ENCODE measurements around the gene PADI4. TPM values are rescaled to one million over a fixed set of nuclear protein-coding genes. Genes with fewer than 3 reads are reported as not detected.

PADI4 gene
- total RNA-seq, 1 experiment from 2014 or later: not detected

DNA sequence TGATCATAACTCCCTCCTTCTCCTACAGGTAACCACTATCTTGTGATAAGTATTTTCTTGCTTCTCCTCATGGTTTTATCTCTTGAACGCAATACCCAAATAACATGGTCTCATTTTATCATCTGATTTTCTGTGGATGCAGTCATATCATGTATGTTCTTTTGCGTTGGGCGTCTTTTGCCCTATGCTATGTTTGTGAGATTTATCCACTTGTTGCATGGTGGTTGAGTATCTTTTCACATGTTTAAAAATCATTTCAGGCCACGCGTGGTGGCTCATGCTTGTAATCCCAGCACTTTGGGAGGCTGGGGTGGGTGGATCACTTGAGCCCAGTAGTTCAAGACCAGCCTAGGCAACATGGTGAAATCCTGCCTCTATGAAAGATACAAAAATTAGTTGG lies 43.5 kb upstream of the PADI4 start:
- H3K27ac ChIP-seq (ENCODE audit: low read length): no peak overlapping the region
- in situ Hi-C loops (cut with HindIII; ENCODE audit: low pct_unique_long_range_greater_than_20kb, low sequenced_read_pairs) (no loop called here), intact Hi-C loops (cut with micrococcal nuclease; ENCODE audit: unreplicated experiment) (no loop called here)
- no peaks in the 10 kb centered on the region for H3K27me3 ChIP-seq (ENCODE audit: control insufficient read depth, insufficient read depth, low read length)
- no peak for ATAC-seq
- ChIA-PET CTCF (no interaction called here), POLR2A (no interaction called here)
- H3K4me1 ChIP-seq (ENCODE audit: control insufficient read depth, insufficient read depth, low read length): no peaks in the 10 kb centered on the region
- TF ChIP-seq POLR2AphosphoS5 (IDR thresholded peaks at IDR 0.05; ENCODE audit: low read depth, low read length) (no peak), SIN3A (IDR thresholded peaks at IDR 0.05; ENCODE audit: borderline replicate concordance, insufficient read depth, low read depth, low read length) (no peak), TCF7L2 (IDR thresholded peaks at IDR 0.05; ENCODE audit: low read depth, low read length) (no peak)
- TF ChIP-seq, protein P1, sequence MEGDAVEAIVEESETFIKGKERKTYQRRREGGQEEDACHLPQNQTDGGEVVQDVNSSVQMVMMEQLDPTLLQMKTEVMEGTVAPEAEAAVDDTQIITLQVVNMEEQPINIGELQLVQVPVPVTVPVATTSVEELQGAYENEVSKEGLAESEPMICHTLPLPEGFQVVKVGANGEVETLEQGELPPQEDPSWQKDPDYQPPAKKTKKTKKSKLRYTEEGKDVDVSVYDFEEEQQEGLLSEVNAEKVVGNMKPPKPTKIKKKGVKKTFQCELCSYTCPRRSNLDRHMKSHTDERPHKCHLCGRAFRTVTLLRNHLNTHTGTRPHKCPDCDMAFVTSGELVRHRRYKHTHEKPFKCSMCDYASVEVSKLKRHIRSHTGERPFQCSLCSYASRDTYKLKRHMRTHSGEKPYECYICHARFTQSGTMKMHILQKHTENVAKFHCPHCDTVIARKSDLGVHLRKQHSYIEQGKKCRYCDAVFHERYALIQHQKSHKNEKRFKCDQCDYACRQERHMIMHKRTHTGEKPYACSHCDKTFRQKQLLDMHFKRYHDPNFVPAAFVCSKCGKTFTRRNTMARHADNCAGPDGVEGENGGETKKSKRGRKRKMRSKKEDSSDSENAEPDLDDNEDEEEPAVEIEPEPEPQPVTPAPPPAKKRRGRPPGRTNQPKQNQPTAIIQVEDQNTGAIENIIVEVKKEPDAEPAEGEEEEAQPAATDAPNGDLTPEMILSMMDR (IDR thresholded peaks at IDR 0.05): no peak
- TF ChIP-seq, protein P2, sequence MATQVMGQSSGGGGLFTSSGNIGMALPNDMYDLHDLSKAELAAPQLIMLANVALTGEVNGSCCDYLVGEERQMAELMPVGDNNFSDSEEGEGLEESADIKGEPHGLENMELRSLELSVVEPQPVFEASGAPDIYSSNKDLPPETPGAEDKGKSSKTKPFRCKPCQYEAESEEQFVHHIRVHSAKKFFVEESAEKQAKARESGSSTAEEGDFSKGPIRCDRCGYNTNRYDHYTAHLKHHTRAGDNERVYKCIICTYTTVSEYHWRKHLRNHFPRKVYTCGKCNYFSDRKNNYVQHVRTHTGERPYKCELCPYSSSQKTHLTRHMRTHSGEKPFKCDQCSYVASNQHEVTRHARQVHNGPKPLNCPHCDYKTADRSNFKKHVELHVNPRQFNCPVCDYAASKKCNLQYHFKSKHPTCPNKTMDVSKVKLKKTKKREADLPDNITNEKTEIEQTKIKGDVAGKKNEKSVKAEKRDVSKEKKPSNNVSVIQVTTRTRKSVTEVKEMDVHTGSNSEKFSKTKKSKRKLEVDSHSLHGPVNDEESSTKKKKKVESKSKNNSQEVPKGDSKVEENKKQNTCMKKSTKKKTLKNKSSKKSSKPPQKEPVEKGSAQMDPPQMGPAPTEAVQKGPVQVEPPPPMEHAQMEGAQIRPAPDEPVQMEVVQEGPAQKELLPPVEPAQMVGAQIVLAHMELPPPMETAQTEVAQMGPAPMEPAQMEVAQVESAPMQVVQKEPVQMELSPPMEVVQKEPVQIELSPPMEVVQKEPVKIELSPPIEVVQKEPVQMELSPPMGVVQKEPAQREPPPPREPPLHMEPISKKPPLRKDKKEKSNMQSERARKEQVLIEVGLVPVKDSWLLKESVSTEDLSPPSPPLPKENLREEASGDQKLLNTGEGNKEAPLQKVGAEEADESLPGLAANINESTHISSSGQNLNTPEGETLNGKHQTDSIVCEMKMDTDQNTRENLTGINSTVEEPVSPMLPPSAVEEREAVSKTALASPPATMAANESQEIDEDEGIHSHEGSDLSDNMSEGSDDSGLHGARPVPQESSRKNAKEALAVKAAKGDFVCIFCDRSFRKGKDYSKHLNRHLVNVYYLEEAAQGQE (IDR thresholded peaks at IDR 0.05; ENCODE audit: insufficient read depth in 1 of 2, low read depth in 2 of 2, low read length in 1 of 2): no peak
- H3K4me3 ChIP-seq (ENCODE audit: low read depth in 2 of 2, low read length in 2 of 2): no peak overlapping the region
- BruUV-seq (replicated peaks): no TSS peak
- no peak for DNase-seq (ENCODE audit: low read depth, low spot score)
- H3K9me3 ChIP-seq (ENCODE audit: control insufficient read depth, insufficient read depth, low read depth, low read length): no peaks in the 10 kb centered on the region
- H3K36me3 ChIP-seq (ENCODE audit: control insufficient read depth, insufficient read depth, low read length): no peaks in the 10 kb centered on the region

DNA sequence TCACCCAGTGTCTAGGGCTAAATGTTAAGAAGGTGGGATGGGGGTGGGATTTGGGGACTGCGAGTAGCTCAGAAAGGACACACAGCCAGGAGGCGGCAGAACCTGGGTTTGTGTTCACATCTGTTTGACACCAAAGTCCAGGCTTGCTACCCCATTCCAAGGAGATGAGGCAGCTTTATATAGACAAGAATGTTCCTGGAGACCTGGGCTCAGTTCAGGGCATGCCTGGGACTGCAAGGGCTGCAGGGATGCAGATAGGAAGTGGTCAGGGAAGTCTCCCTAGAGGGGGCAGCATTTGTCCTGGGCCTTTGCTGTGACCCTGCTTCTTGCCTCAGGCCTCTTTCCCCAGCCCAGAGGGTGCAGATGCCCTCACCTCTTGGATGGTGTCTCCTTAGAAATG lies 42.8 kb upstream of the PADI4 start:
- Histone ChIP-seq H3K4me3 (ENCODE audit: low read depth in 2 of 2, low read length in 2 of 2) (no peak overlapping the region), H3K27me3 (ENCODE audit: control insufficient read depth, insufficient read depth, low read length) (no peaks in the 10 kb centered on the region), H3K36me3 (ENCODE audit: control insufficient read depth, insufficient read depth, low read length) (no peaks in the 10 kb centered on the region), H3K9me3 (ENCODE audit: control insufficient read depth, insufficient read depth, low read depth, low read length) (no peaks in the 10 kb centered on the region), H3K27ac (ENCODE audit: low read length) (no peak overlapping the region), H3K4me1 (ENCODE audit: control insufficient read depth, insufficient read depth, low read length) (no peaks in the 10 kb centered on the region)
- DNase-seq (ENCODE audit: low read depth, low spot score): no peak
- intact Hi-C loops (cut with micrococcal nuclease; ENCODE audit: unreplicated experiment): no loop called here
- TF ChIP-seq, protein P1 (IDR thresholded peaks at IDR 0.05): no peak
- TF ChIP-seq POLR2AphosphoS5 (IDR thresholded peaks at IDR 0.05; ENCODE audit: low read depth, low read length): no peak
- no peak for TF ChIP-seq TCF7L2 (IDR thresholded peaks at IDR 0.05; ENCODE audit: low read depth, low read length)
- in situ Hi-C loops (cut with HindIII; ENCODE audit: low pct_unique_long_range_greater_than_20kb, low sequenced_read_pairs): no loop called here
- BruUV-seq (replicated peaks): no TSS peak
- ChIA-PET POLR2A (interaction anchor here (0.6 kb wide), 1 partner anchor 16 kb away, joined by 4 read pairs; the partner anchor contains the start of gene PADI3), CTCF (no interaction called here)
- ATAC-seq: peak; percentile 68

All from Panc1 (cell line).